ENCODE data around the gene POFUT1. TPM values are rescaled to one million over a fixed set of nuclear protein-coding genes. Genes with fewer than 3 reads are reported as not detected.

Gene POFUT1
- total and polyA plus RNA-seq, 9 of the 15 experiments (the other 6 are each of a cell fraction or from before 2014, with no cell fraction given) = 3.5 to 44.7 (median 23.5) TPM

DNA sequence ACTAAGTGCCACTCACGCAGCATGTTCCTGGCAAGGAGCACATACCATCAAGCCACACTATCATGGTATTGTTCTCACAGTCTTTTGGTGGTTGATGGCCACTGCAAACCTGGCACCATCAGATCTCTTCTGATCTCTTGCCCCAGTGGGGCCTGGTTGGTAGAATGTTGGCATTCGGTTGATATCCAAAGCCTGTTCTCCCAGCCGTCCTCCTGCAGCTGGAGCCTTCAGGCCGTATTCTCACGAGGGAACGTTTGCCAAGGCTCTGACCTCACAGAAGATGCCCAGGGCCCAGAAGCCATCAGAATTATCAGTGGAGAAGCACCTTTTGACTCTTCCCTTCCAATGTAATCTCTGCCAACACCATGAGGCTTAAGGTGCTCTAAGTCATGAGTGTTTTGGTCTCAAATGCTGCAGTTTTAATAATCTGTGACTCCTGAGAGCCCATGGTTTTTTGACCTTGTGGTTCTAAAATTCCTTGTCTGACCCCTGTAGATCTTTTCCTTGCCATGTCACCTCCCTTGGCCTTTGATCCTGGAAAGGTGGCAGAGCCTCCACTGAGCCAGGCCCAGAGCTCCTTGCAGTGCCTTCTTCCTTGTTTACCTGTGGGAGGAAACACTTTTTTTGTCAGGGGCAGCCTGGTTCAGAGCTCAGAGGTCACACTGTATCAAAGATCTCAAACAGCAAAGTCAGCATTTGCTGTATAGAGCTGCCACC, 27.8 kb downstream of the POFUT1 start (continued):
- TF ChIP-seq, protein P1, sequence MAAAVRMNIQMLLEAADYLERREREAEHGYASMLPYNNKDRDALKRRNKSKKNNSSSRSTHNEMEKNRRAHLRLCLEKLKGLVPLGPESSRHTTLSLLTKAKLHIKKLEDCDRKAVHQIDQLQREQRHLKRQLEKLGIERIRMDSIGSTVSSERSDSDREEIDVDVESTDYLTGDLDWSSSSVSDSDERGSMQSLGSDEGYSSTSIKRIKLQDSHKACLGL (CRISPR knock-in tag; IDR thresholded peaks at IDR 0.05; ENCODE audit: borderline replicate concordance, poor library complexity, severe bottlenecking) = no peak
- TF ChIP-seq KDM1A (IDR thresholded peaks at IDR 0.05) (no peak), KLF16 (IDR thresholded peaks at IDR 0.05) (no peak), CBX8 (IDR thresholded peaks at IDR 0.05; ENCODE audit: borderline replicate concordance, extremely low read depth, low read depth, low read length, poor library complexity, severe bottlenecking) (no peak), ESRRA (IDR thresholded peaks at IDR 0.05; ENCODE audit: borderline replicate concordance, low read depth) (no peak), EHMT2 (IDR thresholded peaks at IDR 0.05) (no peak), EP300 (IDR thresholded peaks at IDR 0.05; ENCODE audit: low read length) (no peak), KLF1 (tag; IDR thresholded peaks at IDR 0.05) (no peak), MAFG (tag; conservative IDR thresholded peaks at IDR 0.05) (peak; percentile 53), ZNF316 (IDR thresholded peaks at IDR 0.05) (peak; percentile 74)
- TF ChIP-seq, protein P2, sequence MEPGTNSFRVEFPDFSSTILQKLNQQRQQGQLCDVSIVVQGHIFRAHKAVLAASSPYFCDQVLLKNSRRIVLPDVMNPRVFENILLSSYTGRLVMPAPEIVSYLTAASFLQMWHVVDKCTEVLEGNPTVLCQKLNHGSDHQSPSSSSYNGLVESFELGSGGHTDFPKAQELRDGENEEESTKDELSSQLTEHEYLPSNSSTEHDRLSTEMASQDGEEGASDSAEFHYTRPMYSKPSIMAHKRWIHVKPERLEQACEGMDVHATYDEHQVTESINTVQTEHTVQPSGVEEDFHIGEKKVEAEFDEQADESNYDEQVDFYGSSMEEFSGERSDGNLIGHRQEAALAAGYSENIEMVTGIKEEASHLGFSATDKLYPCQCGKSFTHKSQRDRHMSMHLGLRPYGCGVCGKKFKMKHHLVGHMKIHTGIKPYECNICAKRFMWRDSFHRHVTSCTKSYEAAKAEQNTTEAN (CRISPR knock-in tag; IDR thresholded peaks at IDR 0.05) = no peak
- TF ChIP-seq, protein P3, sequence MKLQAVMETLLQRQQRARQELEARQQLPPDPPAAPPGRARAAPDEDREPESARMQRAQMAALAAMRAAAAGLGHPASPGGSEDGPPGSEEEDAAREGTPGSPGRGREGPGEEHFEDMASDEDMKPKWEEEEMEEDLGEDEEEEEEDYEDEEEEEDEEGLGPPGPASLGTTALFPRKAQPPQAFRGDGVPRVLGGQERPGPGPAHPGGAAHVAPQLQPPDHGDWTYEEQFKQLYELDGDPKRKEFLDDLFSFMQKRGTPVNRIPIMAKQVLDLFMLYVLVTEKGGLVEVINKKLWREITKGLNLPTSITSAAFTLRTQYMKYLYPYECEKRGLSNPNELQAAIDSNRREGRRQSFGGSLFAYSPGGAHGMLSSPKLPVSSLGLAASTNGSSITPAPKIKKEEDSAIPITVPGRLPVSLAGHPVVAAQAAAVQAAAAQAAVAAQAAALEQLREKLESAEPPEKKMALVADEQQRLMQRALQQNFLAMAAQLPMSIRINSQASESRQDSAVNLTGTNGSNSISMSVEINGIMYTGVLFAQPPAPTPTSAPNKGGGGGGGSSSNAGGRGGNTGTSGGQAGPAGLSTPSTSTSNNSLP (IDR thresholded peaks at IDR 0.05; ENCODE audit: borderline replicate concordance, low read depth, low read length) = no peak

Data from K562 (cell line).